Caco-2 (cell line): Measurements from ENCODE around the gene ACTN1. TPM values are rescaled to one million over a fixed set of nuclear protein-coding genes. Genes with fewer than 3 reads are reported as not detected.

Experiments
- BruUV-seq: library from RNA; stranded (reverse); fragments of 400-500 nt; replicated peaks from 2 replicates; lab custom pipeline; 2021; lab: Mats Ljungman, UMichigan
- CTCF ChIA-PET: fragments of 300-600 bp; sonication (Branson Sonifier 250); formaldehyde crosslinking; loops from one replicate; lab custom pipeline; 2022; ENCODE audit warnings: antibody characterized with exemption; lab: Charles Lee
- POLR2A ChIA-PET: fragments of 300-600 bp; sonication (Branson Sonifier 250); formaldehyde crosslinking; loops from one replicate; lab custom pipeline; 2022; ENCODE audit warnings: antibody characterized with exemption; lab: Charles Lee
- DNase-seq, 2 experiments: peaks; one replicate each; pipeline versions ENCODE4 v3.0.0 to v3.0.0-alpha.2; 2020 to 2022
- H3K27me3 ChIP-seq: replicated peaks from 2 replicates; pipeline ENCODE4 v1.6.0; 2011; ENCODE audit warnings: low read length; ENCODE audit not compliant: control insufficient read depth, insufficient read depth
- H3K36me3 ChIP-seq: 2 replicates; pipeline ENCODE4 v1.5.1; 2011; ENCODE audit warnings: low read length; ENCODE audit not compliant: control insufficient read depth, insufficient read depth
- H3K4me1 ChIP-seq: fragments of 250-450 bp; sonication (Bioruptor Pico); 2 replicates; pipeline ENCODE4 v1.5.1; 2020; ENCODE audit warnings: mild to moderate bottlenecking
- H3K4me3 ChIP-seq: 2 replicates; pipeline ENCODE4 v1.5.1; 2011; ENCODE audit warnings: low read depth, mild to moderate bottlenecking, control low read depth, low read length
- H3K9me3 ChIP-seq: fragments of 250-450 bp; sonication (Bioruptor Pico); 2 replicates; pipeline ENCODE4 v1.5.1; 2020; ENCODE audit warnings: mild to moderate bottlenecking, moderate library complexity
- H3K27ac Mint-ChIP-seq: one replicate; pipeline ENCODE4 v1.8.0; 2022; ENCODE audit warnings: mixed read lengths; ENCODE audit not compliant: unreplicated experiment
- H3K27me3 Mint-ChIP-seq: one replicate; pipeline ENCODE4 v1.8.0; 2022; ENCODE audit warnings: mixed read lengths; ENCODE audit not compliant: insufficient read depth, unreplicated experiment
- H3K36me3 Mint-ChIP-seq: one replicate; pipeline ENCODE4 v1.8.0; 2022; ENCODE audit warnings: mild to moderate bottlenecking, mixed read lengths; ENCODE audit not compliant: insufficient read depth, unreplicated experiment
- H3K4me1 Mint-ChIP-seq: one replicate; pipeline ENCODE4 v1.8.0; 2022; ENCODE audit warnings: low read depth, mixed read lengths; ENCODE audit not compliant: unreplicated experiment
- H3K4me3 Mint-ChIP-seq: one replicate; pipeline ENCODE4 v1.8.0; 2022; ENCODE audit warnings: mild to moderate bottlenecking, moderate library complexity, mixed read lengths; ENCODE audit not compliant: unreplicated experiment
- H3K9me3 Mint-ChIP-seq: one replicate; pipeline ENCODE4 v1.8.0; 2022; ENCODE audit warnings: mixed read lengths; ENCODE audit not compliant: unreplicated experiment
- intact Hi-C: fragments of 100-400 bp; cut with micrococcal nuclease; formaldehyde crosslinking; loops from one replicate; pipeline ENCODE4 v1.10.0; 2022; ENCODE audit not compliant: unreplicated experiment
- total RNA-seq: library from RNA; stranded (reverse); gene quantifications from 2 replicates; pipeline ENCODE4 v1.2.3, GENCODE V29; 2022
- TF ChIP-seq, protein P1 (sequence below), 2 experiments: fragments of 200-600 bp in 1 of 2; IDR thresholded peaks; 1 replicate in 1 of 2; 2 replicates in 1 of 2; pipeline versions ENCODE4 v1.5.1 to v1.8.0; 2011 to 2022; ENCODE audit warnings: antibody characterized with exemption in 1 of 2, control low read depth in 1 of 2, inconsistent platforms in 1 of 2, low read depth in 1 of 2, low read length in 1 of 2, mild to moderate bottlenecking in 1 of 2, moderate library complexity in 1 of 2; ENCODE audit not compliant: insufficient read depth in 1 of 2, severe bottlenecking in 1 of 2, unreplicated experiment in 1 of 2

ACTN1 gene
- total RNA-seq, 1 experiment from 2014 or later, result 170 TPM

DNA sequence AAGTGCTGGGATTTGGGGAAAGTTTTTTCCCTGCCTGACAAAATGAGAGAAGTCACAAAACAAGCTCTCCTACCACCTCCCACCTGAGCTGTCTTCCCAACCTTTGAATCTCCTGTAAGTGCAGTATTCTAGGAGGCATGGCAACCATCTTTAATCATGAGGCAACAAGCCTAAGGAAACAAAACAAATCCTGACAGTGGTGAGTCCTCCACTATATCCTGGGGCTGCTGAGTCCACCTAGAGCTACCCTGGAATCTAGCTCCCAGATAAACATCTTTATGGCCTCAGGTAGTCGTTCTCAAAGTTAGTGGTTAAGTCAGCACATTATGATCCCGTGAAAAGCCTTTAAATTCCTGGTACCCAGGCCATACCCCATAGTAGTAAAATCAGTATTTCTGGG, 22.3 kb upstream of the ACTN1 start:
- Mint-ChIP-seq H3K4me3 (no peak overlapping the region), H3K4me1 (peaks cover 11% of the 10 kb centered on the region), H3K9me3 (no peaks in the 10 kb centered on the region), H3K27ac (no peak overlapping the region), H3K27me3 (no peaks in the 10 kb centered on the region), H3K36me3 (no peaks in the 10 kb centered on the region)
- intact Hi-C loops, result no loop called here
- DNase-seq, result no peak
- BruUV-seq, result no TSS peak
- TF ChIP-seq, protein P1, sequence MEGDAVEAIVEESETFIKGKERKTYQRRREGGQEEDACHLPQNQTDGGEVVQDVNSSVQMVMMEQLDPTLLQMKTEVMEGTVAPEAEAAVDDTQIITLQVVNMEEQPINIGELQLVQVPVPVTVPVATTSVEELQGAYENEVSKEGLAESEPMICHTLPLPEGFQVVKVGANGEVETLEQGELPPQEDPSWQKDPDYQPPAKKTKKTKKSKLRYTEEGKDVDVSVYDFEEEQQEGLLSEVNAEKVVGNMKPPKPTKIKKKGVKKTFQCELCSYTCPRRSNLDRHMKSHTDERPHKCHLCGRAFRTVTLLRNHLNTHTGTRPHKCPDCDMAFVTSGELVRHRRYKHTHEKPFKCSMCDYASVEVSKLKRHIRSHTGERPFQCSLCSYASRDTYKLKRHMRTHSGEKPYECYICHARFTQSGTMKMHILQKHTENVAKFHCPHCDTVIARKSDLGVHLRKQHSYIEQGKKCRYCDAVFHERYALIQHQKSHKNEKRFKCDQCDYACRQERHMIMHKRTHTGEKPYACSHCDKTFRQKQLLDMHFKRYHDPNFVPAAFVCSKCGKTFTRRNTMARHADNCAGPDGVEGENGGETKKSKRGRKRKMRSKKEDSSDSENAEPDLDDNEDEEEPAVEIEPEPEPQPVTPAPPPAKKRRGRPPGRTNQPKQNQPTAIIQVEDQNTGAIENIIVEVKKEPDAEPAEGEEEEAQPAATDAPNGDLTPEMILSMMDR (IDR thresholded peaks at IDR 0.05; ENCODE audit: insufficient read depth in 1 of 2, low read depth in 1 of 2, low read length in 1 of 2, severe bottlenecking in 1 of 2, unreplicated experiment in 1 of 2), result no peak
- Histone ChIP-seq H3K9me3 (no peaks in the 10 kb centered on the region), H3K4me1 (peaks cover 6% of the 10 kb centered on the region; the same call in 1 of the 2 replicates), H3K27me3 (no peaks in the 10 kb centered on the region), H3K4me3 (no peak overlapping the region), H3K36me3 (no peaks in the 10 kb centered on the region)
- ChIA-PET POLR2A (no interaction called here), CTCF (interaction anchor here (0.6 to 2.1 kb wide), 6 partner anchors 21 to 138 kb away, joined by 3 to 8 read pairs (median 3); partner anchors contain the start of gene ACTN1)

DNA sequence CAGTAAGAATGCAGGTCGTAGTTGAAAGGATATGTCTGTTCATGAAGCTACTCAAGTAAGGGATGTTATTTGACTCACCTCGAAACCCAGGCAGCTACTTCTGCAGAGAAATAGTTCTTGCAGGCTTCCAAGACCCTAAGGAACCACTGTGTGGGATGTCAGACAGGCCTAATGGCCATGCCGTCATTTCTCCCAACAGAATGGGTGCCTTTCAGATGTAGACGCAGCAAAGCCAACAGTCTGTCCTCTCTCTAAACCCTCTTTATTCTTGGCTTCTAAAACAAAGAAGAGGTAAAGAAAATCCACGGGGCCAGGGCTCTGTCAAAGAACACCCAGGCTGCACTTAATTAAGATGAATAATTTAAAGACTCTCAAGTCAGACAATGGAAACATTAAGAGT, 19.0 kb upstream of the ACTN1 start:
- Mint-ChIP-seq H3K9me3 (no peaks in the 10 kb centered on the region), H3K27ac (no peak overlapping the region), H3K36me3 (no peaks in the 10 kb centered on the region), H3K27me3 (no peaks in the 10 kb centered on the region), H3K4me3 (no peak overlapping the region), H3K4me1 (no peaks in the 10 kb centered on the region)
- intact Hi-C loops, result no loop called here
- Histone ChIP-seq H3K4me3 (no peak overlapping the region), H3K27me3 (no peaks in the 10 kb centered on the region), H3K4me1 (no peaks in the 10 kb centered on the region; the same call in 1 of the 2 replicates), H3K9me3 (no peaks in the 10 kb centered on the region), H3K36me3 (no peaks in the 10 kb centered on the region)
- no TSS peak for BruUV-seq
- DNase-seq, result no peak
- ChIA-PET POLR2A (no interaction called here), CTCF (no interaction called here)
- TF ChIP-seq, protein P1 (IDR thresholded peaks at IDR 0.05; ENCODE audit: insufficient read depth in 1 of 2, low read depth in 1 of 2, low read length in 1 of 2, severe bottlenecking in 1 of 2, unreplicated experiment in 1 of 2), result no peak

DNA sequence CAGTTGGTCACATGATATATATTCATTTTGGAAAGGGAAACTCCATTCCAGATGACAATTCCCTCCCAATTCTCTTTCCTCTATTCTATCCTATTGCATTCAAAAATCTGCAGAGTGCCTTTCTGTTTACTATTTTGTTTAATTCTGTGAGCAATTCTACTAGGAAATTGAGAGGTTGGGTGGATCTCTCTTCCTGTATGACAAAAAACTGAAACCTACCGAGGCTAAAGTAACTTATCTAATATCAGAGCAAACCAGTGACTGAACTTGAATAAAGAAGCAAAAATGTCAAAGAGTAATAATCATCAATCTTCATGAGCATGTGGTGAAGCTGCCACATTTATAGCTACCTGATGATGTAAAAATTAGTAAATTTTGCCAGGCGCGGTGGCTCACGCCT, 16.6 kb upstream of the ACTN1 start:
- Mint-ChIP-seq H3K27ac (no peak overlapping the region), H3K4me3 (no peak overlapping the region), H3K9me3 (no peaks in the 10 kb centered on the region), H3K4me1 (no peaks in the 10 kb centered on the region), H3K27me3 (no peaks in the 10 kb centered on the region), H3K36me3 (no peaks in the 10 kb centered on the region)
- ChIA-PET CTCF (no interaction called here), POLR2A (no interaction called here)
- H3K4me3 ChIP-seq, result no peak overlapping the region
- no peaks in the 10 kb centered on the region for H3K9me3 ChIP-seq
- no peaks in the 10 kb centered on the region for H3K36me3 ChIP-seq
- H3K4me1 ChIP-seq, result no peaks in the 10 kb centered on the region
- intact Hi-C loops, result no loop called here
- TF ChIP-seq, protein P1 (IDR thresholded peaks at IDR 0.05; ENCODE audit: insufficient read depth in 1 of 2, low read depth in 1 of 2, low read length in 1 of 2, severe bottlenecking in 1 of 2, unreplicated experiment in 1 of 2), result no peak
- H3K27me3 ChIP-seq, result no peaks in the 10 kb centered on the region
- no TSS peak for BruUV-seq
- no peak for DNase-seq
